OCI-LY7 (cell line): ENCODE measurements around the gene ACAT2.

Source experiments
- EZH2phosphoT487 ChIP-seq: fragments of 200-600 bp; sonication (generic); IDR thresholded peaks from 2 replicates; pipeline ENCODE4 v1.6.1; 2018; ENCODE audit warnings: low read depth, borderline replicate concordance, mild to moderate bottlenecking, mixed run types, antibody characterized with exemption, low read length, moderate library complexity, mixed read lengths
- TF ChIP-seq, protein P1 (sequence below): fragments of 200-600 bp; sonication (generic); conservative IDR thresholded peaks from 2 replicates; pipeline ENCODE4 v1.5.1; 2014; ENCODE audit warnings: mild to moderate bottlenecking, antibody characterized with exemption, low read length, moderate library complexity, mixed read lengths

DNA sequence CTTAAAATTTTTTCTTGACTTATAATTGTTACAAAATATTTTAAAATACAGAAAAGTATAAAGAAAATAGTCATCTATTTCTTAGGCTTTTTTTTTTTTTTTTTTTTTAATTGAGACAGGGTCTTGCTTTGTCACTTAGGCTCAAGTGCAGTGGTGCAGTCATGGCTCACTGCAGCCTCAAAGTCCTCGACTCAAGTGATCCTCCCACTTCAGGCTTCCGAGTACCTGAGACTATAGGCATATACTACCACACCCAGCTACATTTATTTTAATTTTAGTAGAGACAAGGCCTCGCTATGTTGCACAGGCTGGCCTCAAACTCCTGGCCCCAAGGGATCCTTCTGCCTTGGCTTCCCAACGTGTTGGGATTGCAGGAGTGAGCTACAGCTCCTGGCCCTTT lies 5.3 kb upstream of the ACAT2 start:
- TF ChIP-seq, protein P1, sequence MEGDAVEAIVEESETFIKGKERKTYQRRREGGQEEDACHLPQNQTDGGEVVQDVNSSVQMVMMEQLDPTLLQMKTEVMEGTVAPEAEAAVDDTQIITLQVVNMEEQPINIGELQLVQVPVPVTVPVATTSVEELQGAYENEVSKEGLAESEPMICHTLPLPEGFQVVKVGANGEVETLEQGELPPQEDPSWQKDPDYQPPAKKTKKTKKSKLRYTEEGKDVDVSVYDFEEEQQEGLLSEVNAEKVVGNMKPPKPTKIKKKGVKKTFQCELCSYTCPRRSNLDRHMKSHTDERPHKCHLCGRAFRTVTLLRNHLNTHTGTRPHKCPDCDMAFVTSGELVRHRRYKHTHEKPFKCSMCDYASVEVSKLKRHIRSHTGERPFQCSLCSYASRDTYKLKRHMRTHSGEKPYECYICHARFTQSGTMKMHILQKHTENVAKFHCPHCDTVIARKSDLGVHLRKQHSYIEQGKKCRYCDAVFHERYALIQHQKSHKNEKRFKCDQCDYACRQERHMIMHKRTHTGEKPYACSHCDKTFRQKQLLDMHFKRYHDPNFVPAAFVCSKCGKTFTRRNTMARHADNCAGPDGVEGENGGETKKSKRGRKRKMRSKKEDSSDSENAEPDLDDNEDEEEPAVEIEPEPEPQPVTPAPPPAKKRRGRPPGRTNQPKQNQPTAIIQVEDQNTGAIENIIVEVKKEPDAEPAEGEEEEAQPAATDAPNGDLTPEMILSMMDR = no peak
- no peak for TF ChIP-seq EZH2phosphoT487
